ENCODE data around the gene RIMS1. TPM values are rescaled to one million over a fixed set of nuclear protein-coding genes. Genes with fewer than 3 reads are reported as not detected.

RIMS1 gene
- total and polyA plus RNA-seq, 2 donors (not counting 3 experiments of a cell fraction or from before 2014, with no cell fraction given) = 0.15 TPM; not detected in 1

DNA sequence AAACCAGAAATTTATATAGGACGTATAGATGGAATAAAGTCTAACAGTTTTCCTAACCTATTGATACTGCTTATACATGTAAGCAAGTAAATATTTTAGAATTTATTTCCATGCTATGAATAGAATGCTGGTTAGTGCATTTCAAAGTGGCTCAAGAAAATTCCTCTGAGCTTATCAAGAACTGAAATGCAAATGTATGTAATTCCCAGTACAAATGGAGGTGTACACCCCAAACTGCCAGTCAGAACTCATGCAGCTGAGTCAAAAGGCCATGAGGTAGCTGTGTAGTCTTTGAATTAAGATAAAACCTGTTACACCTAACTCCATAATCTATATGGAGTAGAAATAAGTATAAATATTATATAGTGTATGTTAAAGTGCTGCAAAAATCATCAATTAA lies 503.3 kb downstream of the RIMS1 start:
- intact Hi-C loops (cut with micrococcal nuclease) = no loop called here
- Histone ChIP-seq H3K9me1 (replicated peaks; ENCODE audit: control insufficient read depth, extremely low read depth, insufficient read depth, low read length) (no peaks in the 10 kb centered on the region), H3K79me2 (ENCODE audit: control insufficient read depth, insufficient read depth, low read length) (no peaks in the 10 kb centered on the region), H3K4me1 (ENCODE audit: control insufficient read depth, extremely low read depth, insufficient read depth, low read length) (no peaks in the 10 kb centered on the region), H3K27me3 (ENCODE audit: control insufficient read depth in 2 of 2, insufficient read depth in 2 of 2, low read length in 2 of 2) (no peaks in the 10 kb centered on the region), H3K36me3 (ENCODE audit: control insufficient read depth in 2 of 2, extremely low read depth in 1 of 2, insufficient read depth in 2 of 2, low read length in 2 of 2) (no peaks in the 10 kb centered on the region), H3K9ac (replicated peaks; ENCODE audit: extremely low read depth, insufficient read depth, low read length) (no peak overlapping the region), H4K20me1 (replicated peaks; ENCODE audit: control insufficient read depth, extremely low read depth, insufficient read depth, low read length) (no peaks in the 10 kb centered on the region), H3K4me3 (replicated peaks in 1 of 3; ENCODE audit: insufficient read depth in 1 of 3, low read depth in 1 of 3, low read length in 3 of 3) (no peak overlapping the region), H3K4me2 (ENCODE audit: insufficient read depth, low read length) (no peak overlapping the region), H3K9me3 (replicated peaks; ENCODE audit: control insufficient read depth, insufficient read depth, low read length) (no peaks in the 10 kb centered on the region), H2AFZ (ENCODE audit: low read depth, low read length) (no peak overlapping the region), H3K27ac (ENCODE audit: insufficient read depth, low read depth, low read length) (no peak overlapping the region)
- TF ChIP-seq, protein P1, sequence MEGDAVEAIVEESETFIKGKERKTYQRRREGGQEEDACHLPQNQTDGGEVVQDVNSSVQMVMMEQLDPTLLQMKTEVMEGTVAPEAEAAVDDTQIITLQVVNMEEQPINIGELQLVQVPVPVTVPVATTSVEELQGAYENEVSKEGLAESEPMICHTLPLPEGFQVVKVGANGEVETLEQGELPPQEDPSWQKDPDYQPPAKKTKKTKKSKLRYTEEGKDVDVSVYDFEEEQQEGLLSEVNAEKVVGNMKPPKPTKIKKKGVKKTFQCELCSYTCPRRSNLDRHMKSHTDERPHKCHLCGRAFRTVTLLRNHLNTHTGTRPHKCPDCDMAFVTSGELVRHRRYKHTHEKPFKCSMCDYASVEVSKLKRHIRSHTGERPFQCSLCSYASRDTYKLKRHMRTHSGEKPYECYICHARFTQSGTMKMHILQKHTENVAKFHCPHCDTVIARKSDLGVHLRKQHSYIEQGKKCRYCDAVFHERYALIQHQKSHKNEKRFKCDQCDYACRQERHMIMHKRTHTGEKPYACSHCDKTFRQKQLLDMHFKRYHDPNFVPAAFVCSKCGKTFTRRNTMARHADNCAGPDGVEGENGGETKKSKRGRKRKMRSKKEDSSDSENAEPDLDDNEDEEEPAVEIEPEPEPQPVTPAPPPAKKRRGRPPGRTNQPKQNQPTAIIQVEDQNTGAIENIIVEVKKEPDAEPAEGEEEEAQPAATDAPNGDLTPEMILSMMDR (IDR thresholded peaks at IDR 0.05; ENCODE audit: extremely low read depth in 1 of 2, insufficient read depth in 1 of 2, low read depth in 1 of 2, low read length in 2 of 2) = no peak
- TF ChIP-seq MYC (IDR thresholded peaks at IDR 0.05; ENCODE audit: low read depth, low read length) (no peak), JUN (IDR thresholded peaks at IDR 0.05; ENCODE audit: borderline replicate concordance, insufficient read depth, insufficient read length, low read depth) (no peak), EZH2 (IDR thresholded peaks at IDR 0.05; ENCODE audit: borderline replicate concordance, low read depth, low read length, severe bottlenecking) (no peak), POLR2AphosphoS5 (IDR thresholded peaks at IDR 0.05; ENCODE audit: insufficient read depth, low read depth, low read length) (no peak), FOS (IDR thresholded peaks at IDR 0.05; ENCODE audit: borderline replicate concordance, insufficient read depth, low read length) (no peak), GATA2 (IDR thresholded peaks at IDR 0.05; ENCODE audit: insufficient read depth, insufficient read length, low read depth, low read length) (no peak)
- TF ChIP-seq, protein P2, sequence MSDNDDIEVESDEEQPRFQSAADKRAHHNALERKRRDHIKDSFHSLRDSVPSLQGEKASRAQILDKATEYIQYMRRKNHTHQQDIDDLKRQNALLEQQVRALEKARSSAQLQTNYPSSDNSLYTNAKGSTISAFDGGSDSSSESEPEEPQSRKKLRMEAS (IDR thresholded peaks at IDR 0.05; ENCODE audit: insufficient read depth, insufficient read length) = no peak
- FAIRE-seq (no peak), DNase-seq (ENCODE audit: low read depth, low spot score) (no peak)
- dilution Hi-C loops (cut with MboI; ENCODE audit: extremely low pct_ligation_motif_present, low sequenced_read_pairs) = no loop called here
- BruUV-seq (replicated peaks) = no TSS peak
- ChIA-PET CTCF (interaction anchor here (1.0 to 2.5 kb wide), 2 partner anchors 22 to 721 kb away, joined by 3 to 7 read pairs; no protein-coding TSS in a partner anchor), POLR2A (no interaction called here)
